ENCODE results near the gene IMPA2.
A peak's percentile ranks its signal among the peaks of the same experiment; 100 is the strongest.
"Not testable (repeated sequence)": the region's sequence is repeated elsewhere in the genome, so short reads cannot be mapped to it uniquely, and the experiment has no call there.

The IMPA2 gene

GRCh38 chr18:11959651-11960050 lies 21.7 kb upstream of the IMPA2 start:
- DNase-seq; in situ Hi-C loops (cut with HindIII; ENCODE audit: low pct_ligation_motif_present, low pct_unique_long_range_greater_than_20kb, low sequenced_read_pairs): not testable (repeated sequence)

GRCh38 chr18:11960743-11961380 lies 20.4 kb upstream of the IMPA2 start:
- no peak for DNase-seq
- in situ Hi-C loops (cut with HindIII; ENCODE audit: low pct_ligation_motif_present, low pct_unique_long_range_greater_than_20kb, low sequenced_read_pairs) = no loop called here

GRCh38 chr18:11962597-11962996 lies 18.7 kb upstream of the IMPA2 start:
- DNase-seq = no peak
- in situ Hi-C loops (cut with HindIII; ENCODE audit: low pct_ligation_motif_present, low pct_unique_long_range_greater_than_20kb, low sequenced_read_pairs) = no loop called here

GRCh38 chr18:11963991-11964484 lies 17.3 kb upstream of the IMPA2 start:
- no peak for DNase-seq
- in situ Hi-C loops (cut with HindIII; ENCODE audit: low pct_ligation_motif_present, low pct_unique_long_range_greater_than_20kb, low sequenced_read_pairs) = no loop called here

GRCh38 chr18:11969904-11970835 lies 11.1 kb upstream of the IMPA2 start:
- in situ Hi-C loops (cut with HindIII; ENCODE audit: low pct_ligation_motif_present, low pct_unique_long_range_greater_than_20kb, low sequenced_read_pairs) = no loop called here
- no peak for DNase-seq

- in situ Hi-C loops (cut with HindIII; ENCODE audit: low pct_ligation_motif_present, low pct_unique_long_range_greater_than_20kb, low sequenced_read_pairs) = not testable (repeated sequence)
Observed at GRCh38 chr18:11970836-11971226, 10.5 kb upstream of the IMPA2 start.

GRCh38 chr18:11972371-11973174 lies 8.7 kb upstream of the IMPA2 start:
- no peak for DNase-seq
- in situ Hi-C loops (cut with HindIII; ENCODE audit: low pct_ligation_motif_present, low pct_unique_long_range_greater_than_20kb, low sequenced_read_pairs) = no loop called here

More at GRCh38 chr18:11970836-11971226, 10.5 kb upstream of the IMPA2 start:
- not testable (repeated sequence) for DNase-seq

- in situ Hi-C loops (cut with HindIII; ENCODE audit: low pct_ligation_motif_present, low pct_unique_long_range_greater_than_20kb, low sequenced_read_pairs) = no loop called here
Observed at GRCh38 chr18:11974741-11975325, 6.5 kb upstream of the IMPA2 start.

GRCh38 chr18:11975723-11976122 lies 5.6 kb upstream of the IMPA2 start:
- in situ Hi-C loops (cut with HindIII; ENCODE audit: low pct_ligation_motif_present, low pct_unique_long_range_greater_than_20kb, low sequenced_read_pairs) = no loop called here
- DNase-seq = no peak

More at GRCh38 chr18:11974741-11975325, 6.5 kb upstream of the IMPA2 start:
- no peak for DNase-seq

GRCh38 chr18:11976315-11977152 lies 4.8 kb upstream of the IMPA2 start:
- in situ Hi-C loops (cut with HindIII; ENCODE audit: low pct_ligation_motif_present, low pct_unique_long_range_greater_than_20kb, low sequenced_read_pairs) = no loop called here
- DNase-seq = no peak

- no peak for DNase-seq
- in situ Hi-C loops (cut with HindIII; ENCODE audit: low pct_ligation_motif_present, low pct_unique_long_range_greater_than_20kb, low sequenced_read_pairs) = no loop called here
Observed at GRCh38 chr18:11977153-11977466, 4.2 kb upstream of the IMPA2 start.

- no peak for DNase-seq
- in situ Hi-C loops (cut with HindIII; ENCODE audit: low pct_ligation_motif_present, low pct_unique_long_range_greater_than_20kb, low sequenced_read_pairs) = no loop called here
Observed at GRCh38 chr18:11978956-11979355, 2.4 kb upstream of the IMPA2 start.

- in situ Hi-C loops (cut with HindIII; ENCODE audit: low pct_ligation_motif_present, low pct_unique_long_range_greater_than_20kb, low sequenced_read_pairs) = no loop called here
- DNase-seq = peak; percentile 9
Observed at GRCh38 chr18:11980163-11980493, 1.2 kb upstream of the IMPA2 start.

- peak; percentile 97 for DNase-seq
- in situ Hi-C loops (cut with HindIII; ENCODE audit: low pct_ligation_motif_present, low pct_unique_long_range_greater_than_20kb, low sequenced_read_pairs) = no loop called here
Observed at GRCh38 chr18:11980494-11981191, 664 bp upstream of the IMPA2 start.

- in situ Hi-C loops (cut with HindIII; ENCODE audit: low pct_ligation_motif_present, low pct_unique_long_range_greater_than_20kb, low sequenced_read_pairs) = no loop called here
- peak; percentile 37 for DNase-seq
Observed at GRCh38 chr18:11981543-11982366, 448 bp downstream of the IMPA2 start.

- DNase-seq = no peak
- in situ Hi-C loops (cut with HindIII; ENCODE audit: low pct_ligation_motif_present, low pct_unique_long_range_greater_than_20kb, low sequenced_read_pairs) = no loop called here
Observed at GRCh38 chr18:11982981-11983380, 1.7 kb downstream of the IMPA2 start.

- in situ Hi-C loops (cut with HindIII; ENCODE audit: low pct_ligation_motif_present, low pct_unique_long_range_greater_than_20kb, low sequenced_read_pairs) = no loop called here
- no peak for DNase-seq
Observed at GRCh38 chr18:11983592-11983991, 2.3 kb downstream of the IMPA2 start.

Measured in ACHN (cell line).